Epithelial cell of proximal tubule (primary cell): ENCODE measurements around the gene DPP10. TPM values are rescaled to one million over a fixed set of nuclear protein-coding genes. Genes with fewer than 3 reads are reported as not detected.

Source experiments
- DNase-seq: peaks from one replicate; pipeline ENCODE4 v3.0.0-alpha.2; 2011; ENCODE audit warnings: low read depth
- H3K4me3 ChIP-seq: 2 replicates; pipeline ENCODE4 v1.5.1; 2011; ENCODE audit warnings: low read depth, mild to moderate bottlenecking, low read length
- CTCF ChIP-seq: conservative IDR thresholded peaks from 2 replicates; pipeline ENCODE4 v1.5.1; 2012; ENCODE audit warnings: low read depth, mild to moderate bottlenecking, low read length
- total RNA-seq: library from RNA; depleted of rRNA; stranded (reverse); fragments of >200 nt; gene quantifications from 2 replicates; pipeline ENCODE4 v1.2.3, GENCODE V29; 2015

The DPP10 gene
- total RNA-seq, 1 donor from 2014 or later = 0.06 TPM

GRCh38 chr2:115543461-115543860 is 1101.0 kb downstream of the DPP10 start:
- TF ChIP-seq CTCF = no peak
- H3K4me3 ChIP-seq = no peak overlapping the region
- DNase-seq = no peak

- no peak for DNase-seq
- no peak overlapping the region for H3K4me3 ChIP-seq
- TF ChIP-seq CTCF = no peak
These were observed 1107.2 kb downstream of the DPP10 start for GRCh38 chr2:115549611-115550130.

GRCh38 chr2:115552726-115553125 is 1110.3 kb downstream of the DPP10 start:
- no peak for DNase-seq
- no peak for TF ChIP-seq CTCF
- no peak overlapping the region for H3K4me3 ChIP-seq

- H3K4me3 ChIP-seq = no peak overlapping the region
- no peak for TF ChIP-seq CTCF
- no peak for DNase-seq
These were observed 1111.7 kb downstream of the DPP10 start for GRCh38 chr2:115554153-115554552.

GRCh38 chr2:115558725-115559124 is 1116.3 kb downstream of the DPP10 start:
- DNase-seq = no peak
- no peak for TF ChIP-seq CTCF
- H3K4me3 ChIP-seq = no peak overlapping the region

- no peak for TF ChIP-seq CTCF
- H3K4me3 ChIP-seq = no peak overlapping the region
- DNase-seq = no peak
These were observed 1118.2 kb downstream of the DPP10 start for GRCh38 chr2:115560666-115561065.

GRCh38 chr2:115568643-115569042 is 1126.2 kb downstream of the DPP10 start:
- H3K4me3 ChIP-seq = no peak overlapping the region
- no peak for DNase-seq
- TF ChIP-seq CTCF = no peak
